Measurements from ENCODE around the gene MTIF3.
"Not testable (repeated sequence)": the region's sequence is repeated elsewhere in the genome, so short reads cannot be mapped to it uniquely, and the experiment has no call there.

MTIF3 gene

DNA sequence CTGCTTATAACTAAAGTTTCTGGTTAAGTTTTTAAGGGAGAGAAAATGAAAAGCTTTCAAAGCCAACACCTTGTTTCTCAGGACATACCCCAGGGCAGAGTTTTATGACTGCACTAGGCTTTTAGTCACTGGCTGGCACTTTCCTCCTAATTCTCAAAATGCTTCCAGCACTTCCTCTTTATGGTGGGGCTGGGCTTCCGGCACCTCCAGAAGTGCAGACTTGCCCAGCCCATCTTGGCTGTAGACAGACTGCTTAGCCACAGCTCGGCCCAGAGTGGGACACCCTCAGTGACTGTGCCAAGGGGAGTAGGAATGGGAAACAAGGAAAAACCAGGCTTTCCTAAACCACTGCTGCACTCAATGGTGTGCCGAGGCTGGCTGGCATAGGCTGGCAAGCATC is 49.2 kb downstream of the MTIF3 start:
- TF ChIP-seq, protein P1, sequence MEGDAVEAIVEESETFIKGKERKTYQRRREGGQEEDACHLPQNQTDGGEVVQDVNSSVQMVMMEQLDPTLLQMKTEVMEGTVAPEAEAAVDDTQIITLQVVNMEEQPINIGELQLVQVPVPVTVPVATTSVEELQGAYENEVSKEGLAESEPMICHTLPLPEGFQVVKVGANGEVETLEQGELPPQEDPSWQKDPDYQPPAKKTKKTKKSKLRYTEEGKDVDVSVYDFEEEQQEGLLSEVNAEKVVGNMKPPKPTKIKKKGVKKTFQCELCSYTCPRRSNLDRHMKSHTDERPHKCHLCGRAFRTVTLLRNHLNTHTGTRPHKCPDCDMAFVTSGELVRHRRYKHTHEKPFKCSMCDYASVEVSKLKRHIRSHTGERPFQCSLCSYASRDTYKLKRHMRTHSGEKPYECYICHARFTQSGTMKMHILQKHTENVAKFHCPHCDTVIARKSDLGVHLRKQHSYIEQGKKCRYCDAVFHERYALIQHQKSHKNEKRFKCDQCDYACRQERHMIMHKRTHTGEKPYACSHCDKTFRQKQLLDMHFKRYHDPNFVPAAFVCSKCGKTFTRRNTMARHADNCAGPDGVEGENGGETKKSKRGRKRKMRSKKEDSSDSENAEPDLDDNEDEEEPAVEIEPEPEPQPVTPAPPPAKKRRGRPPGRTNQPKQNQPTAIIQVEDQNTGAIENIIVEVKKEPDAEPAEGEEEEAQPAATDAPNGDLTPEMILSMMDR (IDR thresholded peaks at IDR 0.05; ENCODE audit: low read depth, low read length): no peak
- H3K4me3 ChIP-seq (ENCODE audit: low read depth, low read length): no peak overlapping the region
- no peak for DNase-seq (ENCODE audit: low read depth, low spot score)
- in situ Hi-C loops (cut with HindIII; ENCODE audit: low sequenced_read_pairs): no loop called here

GRCh38 chr13:27400405-27400804 is 50.0 kb downstream of the MTIF3 start:
- in situ Hi-C loops (cut with HindIII; ENCODE audit: low sequenced_read_pairs); H3K4me3 ChIP-seq (ENCODE audit: low read depth, low read length); DNase-seq (ENCODE audit: low read depth, low spot score): not testable (repeated sequence)

DNA sequence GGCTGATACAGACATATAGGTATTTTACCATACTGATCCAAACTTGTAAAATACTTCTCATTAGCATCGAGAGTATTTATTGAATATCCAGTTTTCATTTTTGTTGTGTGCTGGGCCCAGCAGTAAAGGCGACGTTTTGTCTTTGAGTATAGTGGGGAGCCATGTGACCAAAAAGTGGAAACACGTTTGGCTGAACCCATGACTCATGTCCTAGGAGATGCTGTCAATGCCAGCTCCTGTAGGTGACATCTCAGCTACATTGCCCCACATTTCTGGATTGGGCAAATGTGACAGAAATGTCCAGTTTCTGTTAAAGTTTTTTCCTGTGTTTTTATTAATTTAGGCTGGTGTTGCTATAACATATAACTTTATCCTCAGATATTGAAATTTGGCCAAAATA is 52.0 kb downstream of the MTIF3 start:
- TF ChIP-seq, protein P1 (IDR thresholded peaks at IDR 0.05; ENCODE audit: low read depth, low read length): no peak
- H3K4me3 ChIP-seq (ENCODE audit: low read depth, low read length): no peak overlapping the region
- in situ Hi-C loops (cut with HindIII; ENCODE audit: low sequenced_read_pairs): no loop called here
- no peak for DNase-seq (ENCODE audit: low read depth, low spot score)

DNA sequence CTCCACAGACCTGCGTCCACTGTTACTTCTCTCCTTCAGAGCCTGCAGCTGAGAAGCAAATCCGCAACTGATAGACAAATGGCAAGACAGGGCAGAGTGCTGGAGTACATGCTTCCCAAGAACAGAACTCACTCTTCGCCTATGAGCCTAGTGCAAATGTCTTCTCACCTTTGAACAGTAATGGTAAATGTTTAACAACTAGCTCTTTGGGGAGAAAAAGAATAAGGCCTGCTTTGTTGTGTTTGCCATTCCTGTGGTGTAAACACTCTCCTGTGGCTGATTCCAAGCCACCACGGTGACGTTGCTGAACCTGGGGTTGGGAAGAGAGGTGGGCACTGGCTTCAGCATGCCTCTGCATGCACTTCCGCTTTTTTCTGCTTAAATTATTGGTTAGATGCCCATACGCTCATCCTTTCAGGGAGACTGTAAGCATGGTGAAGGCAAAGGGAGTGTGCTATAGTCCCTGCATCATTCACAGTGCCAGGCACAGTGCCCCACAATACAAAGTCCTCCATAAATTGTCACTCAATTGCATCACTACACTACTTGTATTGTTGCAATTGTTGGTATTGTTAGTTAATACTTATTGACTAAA is 54.0 kb downstream of the MTIF3 start:
- in situ Hi-C loops (cut with HindIII; ENCODE audit: low sequenced_read_pairs): no loop called here
- H3K4me3 ChIP-seq (ENCODE audit: low read depth, low read length): no peak overlapping the region
- TF ChIP-seq, protein P1 (IDR thresholded peaks at IDR 0.05; ENCODE audit: low read depth, low read length): no peak

GRCh38 chr13:27395007-27395510 is 55.3 kb downstream of the MTIF3 start:
- TF ChIP-seq, protein P1 (IDR thresholded peaks at IDR 0.05; ENCODE audit: low read depth, low read length): no peak
- H3K4me3 ChIP-seq (ENCODE audit: low read depth, low read length): no peak overlapping the region
- in situ Hi-C loops (cut with HindIII; ENCODE audit: low sequenced_read_pairs): no loop called here
- no peak for DNase-seq (ENCODE audit: low read depth, low spot score)

More for the DNA sequence above, 54.0 kb downstream of the MTIF3 start:
- DNase-seq (ENCODE audit: low read depth, low spot score): no peak

- no peak for DNase-seq (ENCODE audit: low read depth, low spot score)
- in situ Hi-C loops (cut with HindIII; ENCODE audit: low sequenced_read_pairs): no loop called here
- no peak overlapping the region for H3K4me3 ChIP-seq (ENCODE audit: low read depth, low read length)
- TF ChIP-seq, protein P1 (IDR thresholded peaks at IDR 0.05; ENCODE audit: low read depth, low read length): no peak
Measured at GRCh38 chr13:27393101-27393500, 57.3 kb downstream of the MTIF3 start.

DNA sequence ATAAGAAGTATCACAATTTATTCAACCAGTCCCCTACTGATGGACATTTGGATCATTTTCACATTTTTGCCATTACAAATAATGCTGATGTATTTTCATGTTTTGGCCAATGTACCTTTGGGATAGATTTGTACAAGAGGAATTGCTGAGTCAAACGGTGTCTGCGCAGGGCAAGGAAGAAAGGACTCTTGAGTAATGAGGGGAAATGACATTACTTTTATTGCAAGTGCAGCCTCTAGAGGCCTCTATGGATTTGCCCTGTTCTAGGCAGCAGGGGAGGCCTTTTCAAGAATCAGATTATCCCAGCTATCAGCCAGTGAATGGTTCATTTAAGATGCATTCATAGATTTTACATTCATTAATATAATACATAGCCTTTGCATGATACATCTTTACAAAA is 58.9 kb downstream of the MTIF3 start:
- in situ Hi-C loops (cut with HindIII; ENCODE audit: low sequenced_read_pairs): no loop called here
- DNase-seq (ENCODE audit: low read depth, low spot score): no peak
- TF ChIP-seq, protein P1 (IDR thresholded peaks at IDR 0.05; ENCODE audit: low read depth, low read length): no peak
- no peak overlapping the region for H3K4me3 ChIP-seq (ENCODE audit: low read depth, low read length)

Measured in astrocyte of the spinal cord (primary cell).